CD8-positive, alpha-beta memory T cell (primary cell): Measurements from ENCODE around the gene CLEC2D. TPM values are rescaled to one million over a fixed set of nuclear protein-coding genes. Genes with fewer than 3 reads are reported as not detected.

Experiments used
- CTCF ChIA-PET: fragments of 350-600 bp; sonication (Branson Sonifier 250); formaldehyde crosslinking; loops from one replicate; lab custom pipeline; 2021; ENCODE audit warnings: antibody characterized with exemption; lab: Charles Lee
- POLR2A ChIA-PET: fragments of 350-600 bp; sonication (Branson Sonifier 250); formaldehyde crosslinking; loops from one replicate; lab custom pipeline; 2021; ENCODE audit warnings: antibody characterized with exemption; lab: Charles Lee
- DNase-seq, 5 donors: peaks; one replicate each; pipeline versions ENCODE4 v3.0.0 to v3.0.0-alpha.2; 2020 to 2022; ENCODE audit warnings: mixed read lengths in 1 of 5
- H3K27ac ChIP-seq: one replicate; pipeline ENCODE4 v1.7.0; 2013; ENCODE audit warnings: low read depth, mild to moderate bottlenecking, low read length, moderate library complexity
- H3K27me3 ChIP-seq: 2 replicates; pipeline ENCODE4 v1.7.0; 2013; ENCODE audit warnings: low read length, mild to moderate bottlenecking; ENCODE audit not compliant: insufficient read depth, poor library complexity, severe bottlenecking
- H3K36me3 ChIP-seq: 2 replicates; pipeline ENCODE4 v1.7.0; 2013; ENCODE audit warnings: mild to moderate bottlenecking, low read length, moderate library complexity; ENCODE audit not compliant: insufficient read depth
- H3K4me1 ChIP-seq: 2 replicates; pipeline ENCODE4 v1.7.0; 2013; ENCODE audit warnings: mild to moderate bottlenecking, low read length, moderate library complexity; ENCODE audit not compliant: insufficient read depth
- H3K4me3 ChIP-seq: 2 replicates; pipeline ENCODE4 v1.7.0; 2013; ENCODE audit warnings: mild to moderate bottlenecking, low read length
- H3K9me3 ChIP-seq: 2 replicates; pipeline ENCODE4 v1.7.0; 2013; ENCODE audit warnings: mild to moderate bottlenecking, low read length
- H3K27ac Mint-ChIP-seq, 8 donors: one replicate each; pipeline ENCODE4 v1.8.0; 2020 to 2021; ENCODE audit warnings: mixed read lengths in 8 of 8, mild to moderate bottlenecking in 6 of 8, inconsistent platforms in 3 of 8, moderate library complexity in 3 of 8
- H3K27me3 Mint-ChIP-seq, 2 donors: one replicate each; pipeline ENCODE4 v1.8.0; 2020 to 2021; ENCODE audit warnings: mixed read lengths in 2 of 2, mild to moderate bottlenecking in 1 of 2, moderate library complexity in 1 of 2
- H3K36me3 Mint-ChIP-seq, 3 donors: one replicate each; pipeline ENCODE4 v1.8.0; 2020 to 2021; ENCODE audit warnings: mixed read lengths in 3 of 3, inconsistent platforms in 1 of 3, mild to moderate bottlenecking in 1 of 3
- H3K4me1 Mint-ChIP-seq, 3 donors: one replicate each; pipeline ENCODE4 v1.8.0; 2020 to 2021; ENCODE audit warnings: mixed read lengths in 3 of 3, inconsistent platforms in 1 of 3, mild to moderate bottlenecking in 1 of 3
- H3K4me3 Mint-ChIP-seq, 7 donors: one replicate each; pipeline ENCODE4 v1.8.0; 2020 to 2021; ENCODE audit warnings: mixed read lengths in 7 of 7, mild to moderate bottlenecking in 6 of 7, moderate library complexity in 4 of 7, inconsistent platforms in 2 of 7
- H3K9me3 Mint-ChIP-seq, 5 donors: one replicate each; pipeline ENCODE4 v1.8.0; 2020 to 2022; ENCODE audit warnings: mixed read lengths in 5 of 5, mild to moderate bottlenecking in 3 of 5, moderate library complexity in 2 of 5, inconsistent platforms in 1 of 5
- polyA plus RNA-seq: library from polyadenylated mRNA; unstranded; fragments of 300-500 nt; fragmentation: Illumina TruSeq; gene quantifications from one replicate; pipeline ENCODE4 v1.2.3, GENCODE V29; 2021
- total RNA-seq, 2 experiments: library from RNA; stranded (reverse); gene quantifications; one replicate each; pipeline ENCODE4 v1.2.3, GENCODE V29; 2021

CLEC2D gene
- total and polyA plus RNA-seq, 3 experiments from 2014 or later = 311 to 340 (median 320) TPM

- Histone ChIP-seq H3K27me3 (no peaks in the 10 kb centered on the region), H3K4me3 (no peak overlapping the region), H3K36me3 (no peaks in the 10 kb centered on the region), H3K9me3 (no peaks in the 10 kb centered on the region), H3K4me1 (no peaks in the 10 kb centered on the region), H3K27ac (no peak overlapping the region)
- Mint-ChIP-seq H3K9me3 (no peaks in the 10 kb centered on the region), H3K36me3 (peaks cover 0 to 2% (median 0%) of the 10 kb centered on the region in 3 donors), H3K27me3 (peaks cover 3% of the 10 kb centered on the region in 2 donors), H3K4me1 (peaks cover 0 to 11% (median 4%) of the 10 kb centered on the region in 3 donors), H3K27ac (no peak overlapping the region), H3K4me3 (no peak overlapping the region)
- DNase-seq = no peak
- ChIA-PET CTCF (interaction anchor here (1.0 to 2.3 kb wide), 3 partner anchors 10 to 84 kb away, joined by 3 to 12 read pairs (median 3); no protein-coding TSS in a partner anchor), POLR2A (interaction anchor here (0.9 kb wide), 1 partner anchor 9 kb away, joined by 3 read pairs; no protein-coding TSS in a partner anchor)
Measured at GRCh38 chr12:9717070-9717925, 47.8 kb downstream of the CLEC2D start.

- peaks cover 0 to 11% (median 7%) of the 10 kb centered on the region in 3 donors for H3K4me1 Mint-ChIP-seq
- Histone ChIP-seq H3K27ac (no peak overlapping the region), H3K9me3 (no peaks in the 10 kb centered on the region), H3K4me3 (no peak overlapping the region), H3K4me1 (no peaks in the 10 kb centered on the region), H3K36me3 (no peaks in the 10 kb centered on the region), H3K27me3 (no peaks in the 10 kb centered on the region)
- no peak for DNase-seq
- ChIA-PET POLR2A (no interaction called here), CTCF (interaction anchor here (2.3 kb wide), 1 partner anchor 11 kb away, joined by 12 read pairs; no protein-coding TSS in a partner anchor)
- peak overlapping the region in 1 of 8 donors; percentile 17 for H3K27ac Mint-ChIP-seq
- H3K9me3 Mint-ChIP-seq = no peaks in the 10 kb centered on the region
- peaks cover 3 to 10% of the 10 kb centered on the region in 2 donors for H3K27me3 Mint-ChIP-seq
- peaks cover 0 to 6% (median 2%) of the 10 kb centered on the region in 3 donors for H3K36me3 Mint-ChIP-seq
- H3K4me3 Mint-ChIP-seq = peak overlapping the region in 1 of 7 donors; percentile 36
Measured at GRCh38 chr12:9718968-9719367, 49.5 kb downstream of the CLEC2D start.

GRCh38 chr12:9719790-9720189 lies 50.3 kb downstream of the CLEC2D start:
- H3K36me3 ChIP-seq = no peaks in the 10 kb centered on the region
- H3K4me1 ChIP-seq = no peaks in the 10 kb centered on the region
- peaks cover 3 to 16% of the 10 kb centered on the region in 2 donors for H3K27me3 Mint-ChIP-seq
- H3K4me3 Mint-ChIP-seq = no peak overlapping the region
- H3K9me3 Mint-ChIP-seq = no peaks in the 10 kb centered on the region
- ChIA-PET CTCF (no interaction called here), POLR2A (no interaction called here)
- no peak overlapping the region for H3K27ac ChIP-seq
- H3K36me3 Mint-ChIP-seq = peaks cover 0 to 6% (median 2%) of the 10 kb centered on the region in 3 donors
- H3K27me3 ChIP-seq = no peaks in the 10 kb centered on the region
- no peak overlapping the region for H3K4me3 ChIP-seq
- H3K9me3 ChIP-seq = no peaks in the 10 kb centered on the region
- no peak for DNase-seq
- H3K4me1 Mint-ChIP-seq = peaks cover 0 to 15% (median 7%) of the 10 kb centered on the region in 3 donors
- no peak overlapping the region for H3K27ac Mint-ChIP-seq

DNA sequence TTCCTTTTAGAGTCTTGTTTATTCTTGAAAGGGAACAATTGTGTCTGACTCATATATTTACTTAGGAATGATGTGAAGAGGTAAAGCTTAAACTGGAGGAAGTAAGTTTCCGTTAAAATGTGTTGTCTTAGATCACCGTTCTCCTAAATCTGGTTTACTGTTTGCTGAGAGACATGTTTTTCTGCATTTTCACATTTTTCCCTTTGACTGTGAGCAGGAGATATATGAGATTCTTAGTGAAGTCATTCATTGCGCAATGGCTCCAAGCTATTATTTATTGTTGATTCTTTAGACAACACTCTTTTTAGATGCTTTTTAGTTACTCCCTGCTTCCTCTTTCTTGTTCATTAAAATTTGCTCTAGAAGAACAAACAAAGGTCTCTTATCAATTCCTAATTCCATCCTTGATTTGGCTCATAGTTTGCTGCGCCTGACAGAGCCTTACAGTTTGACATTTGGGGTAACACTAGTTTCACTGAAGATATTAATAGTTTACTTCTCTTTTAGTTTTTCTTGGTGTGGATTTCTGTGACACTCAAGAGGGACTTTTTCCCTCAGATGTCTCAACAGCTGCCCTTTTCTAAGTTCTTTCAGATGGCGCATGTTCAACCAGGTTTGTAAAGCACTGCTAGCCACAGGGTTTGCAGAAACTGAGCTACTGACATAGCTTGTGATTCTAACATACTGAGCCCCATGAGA lies 52.0 kb downstream of the CLEC2D start:
- POLR2A ChIA-PET = interaction anchor here (0.6 to 0.9 kb wide), 2 partner anchors 13 to 204 kb away, joined by 3 read pairs; no protein-coding TSS in a partner anchor
- H3K27me3 Mint-ChIP-seq = peaks cover 3 to 16% of the 10 kb centered on the region in 2 donors
- Histone ChIP-seq H3K27me3 (no peaks in the 10 kb centered on the region), H3K27ac (no peak overlapping the region), H3K9me3 (no peaks in the 10 kb centered on the region), H3K36me3 (no peaks in the 10 kb centered on the region), H3K4me1 (no peaks in the 10 kb centered on the region), H3K4me3 (no peak overlapping the region)
- CTCF ChIA-PET = interaction anchor here (2.2 kb wide), 1 partner anchor 14 kb away, joined by 11 read pairs; no protein-coding TSS in a partner anchor
- no peak for DNase-seq
- H3K4me1 Mint-ChIP-seq = peaks cover 0 to 5% (median 4%) of the 10 kb centered on the region in 3 donors
- no peaks in the 10 kb centered on the region for H3K9me3 Mint-ChIP-seq
- H3K4me3 Mint-ChIP-seq = no peak overlapping the region
- no peak overlapping the region for H3K27ac Mint-ChIP-seq
- H3K36me3 Mint-ChIP-seq = peaks cover 0 to 6% (median 0%) of the 10 kb centered on the region in 3 donors

DNA sequence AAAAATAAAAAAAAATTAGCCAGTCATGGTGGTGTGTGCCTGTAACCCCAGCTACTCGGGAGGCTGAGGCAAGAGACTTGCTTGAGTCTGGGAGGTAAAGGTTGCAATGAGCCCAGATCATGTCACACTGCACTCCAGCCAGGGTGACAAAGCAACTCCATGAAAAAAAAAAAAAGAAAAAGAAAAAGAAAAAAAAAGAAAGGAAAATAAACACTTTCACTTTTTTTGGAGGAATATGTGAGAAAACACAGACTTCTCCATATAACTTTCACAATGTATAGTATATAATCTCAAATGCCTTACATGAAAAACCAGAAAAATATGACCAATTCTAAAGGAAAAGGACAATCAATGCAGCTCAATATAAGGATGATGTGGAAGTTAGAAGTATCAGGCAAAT lies 54.5 kb downstream of the CLEC2D start:
- H3K27me3 ChIP-seq = no peaks in the 10 kb centered on the region
- no peaks in the 10 kb centered on the region for H3K36me3 ChIP-seq
- POLR2A ChIA-PET = interaction anchor here (0.7 kb wide), 1 partner anchor 91 kb away, joined by 3 read pairs; no protein-coding TSS in a partner anchor
- H3K9me3 ChIP-seq = no peaks in the 10 kb centered on the region
- Mint-ChIP-seq H3K9me3 (no peaks in the 10 kb centered on the region), H3K27ac (no peak overlapping the region), H3K4me3 (no peak overlapping the region), H3K36me3 (peaks cover 0 to 6% (median 0%) of the 10 kb centered on the region in 3 donors), H3K27me3 (peaks cover 3 to 16% of the 10 kb centered on the region in 2 donors), H3K4me1 (peaks cover 0 to 6% (median 5%) of the 10 kb centered on the region in 3 donors)
- no peak for DNase-seq
- CTCF ChIA-PET = interaction anchor here (2.5 kb wide), 1 partner anchor 19 kb away, joined by 7 read pairs; no protein-coding TSS in a partner anchor
- no peaks in the 10 kb centered on the region for H3K4me1 ChIP-seq
- no peak overlapping the region for H3K27ac ChIP-seq
- no peak overlapping the region for H3K4me3 ChIP-seq

DNA sequence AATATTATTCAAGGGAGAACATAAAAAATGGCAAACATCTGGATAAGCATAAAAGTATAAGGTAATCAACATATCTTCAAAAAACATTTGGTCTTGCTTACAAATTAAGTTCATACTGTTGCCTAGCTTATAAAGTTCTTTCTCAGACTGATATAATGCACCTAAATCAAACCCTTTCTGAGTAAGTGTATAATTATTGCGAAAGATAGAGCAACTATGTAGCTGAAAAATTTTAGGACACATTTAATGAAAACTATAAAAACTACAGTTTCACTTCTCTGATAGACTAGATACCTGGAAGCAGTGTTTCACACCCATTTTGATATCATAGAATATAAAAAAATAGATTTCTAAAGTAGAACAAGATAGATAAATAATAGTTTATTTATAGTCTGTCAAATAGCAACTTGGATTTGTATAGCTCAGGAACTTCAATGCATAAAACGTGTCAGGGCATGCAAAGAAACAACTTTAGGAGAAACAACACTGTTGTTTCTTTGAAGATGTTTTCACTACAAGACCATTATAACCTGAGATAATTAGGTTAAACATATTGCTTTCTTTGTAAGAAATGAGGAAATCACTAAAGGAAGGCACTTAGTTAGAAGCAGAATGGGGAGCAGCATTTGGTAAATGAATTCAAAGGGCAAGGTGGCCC lies 55.8 kb downstream of the CLEC2D start:
- Histone ChIP-seq H3K4me1 (no peaks in the 10 kb centered on the region), H3K4me3 (no peak overlapping the region), H3K36me3 (no peaks in the 10 kb centered on the region), H3K27ac (no peak overlapping the region), H3K9me3 (no peaks in the 10 kb centered on the region), H3K27me3 (no peaks in the 10 kb centered on the region)
- no peaks in the 10 kb centered on the region for H3K9me3 Mint-ChIP-seq
- H3K36me3 Mint-ChIP-seq = peaks cover 0 to 6% (median 0%) of the 10 kb centered on the region in 3 donors
- H3K27me3 Mint-ChIP-seq = peaks cover 3 to 16% of the 10 kb centered on the region in 2 donors
- ChIA-PET POLR2A (no interaction called here), CTCF (interaction anchor here (1.0 to 2.5 kb wide), 3 partner anchors 17 to 25 kb away, joined by 5 to 7 read pairs (median 5); no protein-coding TSS in a partner anchor)
- H3K27ac Mint-ChIP-seq = peak overlapping the region in 1 of 8 donors; percentile 15
- peaks cover 0 to 13% (median 5%) of the 10 kb centered on the region in 3 donors for H3K4me1 Mint-ChIP-seq
- no peak for DNase-seq
- H3K4me3 Mint-ChIP-seq = no peak overlapping the region

DNA sequence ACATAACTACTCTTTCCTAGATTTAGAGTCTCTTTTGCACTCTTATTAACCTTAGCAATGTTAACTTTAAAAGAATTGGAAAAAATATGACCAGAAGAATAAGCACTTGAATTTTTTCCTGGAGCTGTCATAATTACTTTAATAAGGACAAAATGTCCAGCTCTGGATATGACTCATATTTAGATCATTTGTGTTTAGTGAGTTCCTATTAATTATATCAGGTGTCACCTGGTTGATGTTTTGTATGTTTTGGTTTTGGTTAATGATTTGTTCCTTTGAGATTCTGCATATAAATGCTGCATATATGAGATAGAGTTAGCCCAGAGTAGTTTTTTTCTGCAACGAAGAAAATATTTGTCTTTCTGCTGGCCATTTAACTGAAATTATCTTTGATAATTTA lies 58.3 kb downstream of the CLEC2D start:
- no peak overlapping the region for H3K27ac ChIP-seq
- Mint-ChIP-seq H3K4me3 (no peak overlapping the region), H3K9me3 (no peaks in the 10 kb centered on the region), H3K36me3 (peaks cover 0 to 6% (median 0%) of the 10 kb centered on the region in 3 donors), H3K27me3 (peaks cover 0 to 13% of the 10 kb centered on the region in 2 donors), H3K27ac (no peak overlapping the region), H3K4me1 (peaks cover 5 to 29% (median 7%) of the 10 kb centered on the region in 3 donors)
- CTCF ChIA-PET = no interaction called here
- DNase-seq = no peak
- no peaks in the 10 kb centered on the region for H3K4me1 ChIP-seq
- no peaks in the 10 kb centered on the region for H3K27me3 ChIP-seq
- POLR2A ChIA-PET = no interaction called here
- H3K36me3 ChIP-seq = no peaks in the 10 kb centered on the region
- H3K4me3 ChIP-seq = no peak overlapping the region
- no peaks in the 10 kb centered on the region for H3K9me3 ChIP-seq
